ENCODE data around the gene LRRC63. TPM values are rescaled to one million over a fixed set of nuclear protein-coding genes. Genes with fewer than 3 reads are reported as not detected.

LRRC63 gene
- total RNA-seq, 1 experiment from 2014 or later = 0.82 TPM

GRCh38 chr13:46179491-46179908 lies 32.2 kb upstream of the LRRC63 start:
- Histone ChIP-seq H3K36me3 (ENCODE audit: insufficient read depth, low read length, poor library complexity, severe bottlenecking) (no peaks in the 10 kb centered on the region), H3K4me3 (ENCODE audit: low read depth, low read length, poor library complexity, severe bottlenecking) (no peak overlapping the region), H3K27ac (ENCODE audit: low read depth, low read length, poor library complexity, severe bottlenecking) (no peak overlapping the region), H3K9me3 (ENCODE audit: low read depth, low read length, poor library complexity, severe bottlenecking) (no peaks in the 10 kb centered on the region), H3K27me3 (replicated peaks; ENCODE audit: insufficient read depth, low read depth, low read length, poor library complexity) (no peaks in the 10 kb centered on the region), H3K4me1 (ENCODE audit: insufficient read depth, low read length, poor library complexity, severe bottlenecking) (peaks cover 35% of the 10 kb centered on the region)
- POLR2A ChIA-PET (ENCODE audit: low non-redundant PET) = no interaction called here
- CTCF ChIA-PET = no interaction called here
- TF ChIP-seq, protein P1, sequence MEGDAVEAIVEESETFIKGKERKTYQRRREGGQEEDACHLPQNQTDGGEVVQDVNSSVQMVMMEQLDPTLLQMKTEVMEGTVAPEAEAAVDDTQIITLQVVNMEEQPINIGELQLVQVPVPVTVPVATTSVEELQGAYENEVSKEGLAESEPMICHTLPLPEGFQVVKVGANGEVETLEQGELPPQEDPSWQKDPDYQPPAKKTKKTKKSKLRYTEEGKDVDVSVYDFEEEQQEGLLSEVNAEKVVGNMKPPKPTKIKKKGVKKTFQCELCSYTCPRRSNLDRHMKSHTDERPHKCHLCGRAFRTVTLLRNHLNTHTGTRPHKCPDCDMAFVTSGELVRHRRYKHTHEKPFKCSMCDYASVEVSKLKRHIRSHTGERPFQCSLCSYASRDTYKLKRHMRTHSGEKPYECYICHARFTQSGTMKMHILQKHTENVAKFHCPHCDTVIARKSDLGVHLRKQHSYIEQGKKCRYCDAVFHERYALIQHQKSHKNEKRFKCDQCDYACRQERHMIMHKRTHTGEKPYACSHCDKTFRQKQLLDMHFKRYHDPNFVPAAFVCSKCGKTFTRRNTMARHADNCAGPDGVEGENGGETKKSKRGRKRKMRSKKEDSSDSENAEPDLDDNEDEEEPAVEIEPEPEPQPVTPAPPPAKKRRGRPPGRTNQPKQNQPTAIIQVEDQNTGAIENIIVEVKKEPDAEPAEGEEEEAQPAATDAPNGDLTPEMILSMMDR (conservative IDR thresholded peaks at IDR 0.05; ENCODE audit: low read depth, low read length) = no peak
- TF ChIP-seq EZH2 (IDR thresholded peaks at IDR 0.05; ENCODE audit: borderline replicate concordance, low read depth, low read length, poor library complexity, severe bottlenecking) = no peak
- no peak for DNase-seq (ENCODE audit: low spot score)
- intact Hi-C loops (cut with micrococcal nuclease; ENCODE audit: unreplicated experiment) = no loop called here
- BruUV-seq (replicated peaks) = no TSS peak

GRCh38 chr13:46179969-46180763 lies 31.6 kb upstream of the LRRC63 start:
- ChIA-PET CTCF (no interaction called here), POLR2A (ENCODE audit: low non-redundant PET) (no interaction called here)
- Histone ChIP-seq H3K9me3 (ENCODE audit: low read depth, low read length, poor library complexity, severe bottlenecking) (no peaks in the 10 kb centered on the region), H3K4me3 (ENCODE audit: low read depth, low read length, poor library complexity, severe bottlenecking) (no peak overlapping the region), H3K27ac (ENCODE audit: low read depth, low read length, poor library complexity, severe bottlenecking) (no peak overlapping the region), H3K36me3 (ENCODE audit: insufficient read depth, low read length, poor library complexity, severe bottlenecking) (no peaks in the 10 kb centered on the region), H3K4me1 (ENCODE audit: insufficient read depth, low read length, poor library complexity, severe bottlenecking) (peaks cover 35% of the 10 kb centered on the region), H3K27me3 (replicated peaks; ENCODE audit: insufficient read depth, low read depth, low read length, poor library complexity) (no peaks in the 10 kb centered on the region)
- intact Hi-C loops (cut with micrococcal nuclease; ENCODE audit: unreplicated experiment) = no loop called here
- no TSS peak for BruUV-seq (replicated peaks)
- no peak for DNase-seq (ENCODE audit: low spot score)
- TF ChIP-seq EZH2 (IDR thresholded peaks at IDR 0.05; ENCODE audit: borderline replicate concordance, low read depth, low read length, poor library complexity, severe bottlenecking) = no peak
- TF ChIP-seq, protein P1 (conservative IDR thresholded peaks at IDR 0.05; ENCODE audit: low read depth, low read length) = no peak

- Histone ChIP-seq H3K4me1 (ENCODE audit: insufficient read depth, low read length, poor library complexity, severe bottlenecking) (peaks cover 30% of the 10 kb centered on the region), H3K4me3 (ENCODE audit: low read depth, low read length, poor library complexity, severe bottlenecking) (no peak overlapping the region), H3K36me3 (ENCODE audit: insufficient read depth, low read length, poor library complexity, severe bottlenecking) (no peaks in the 10 kb centered on the region), H3K9me3 (ENCODE audit: low read depth, low read length, poor library complexity, severe bottlenecking) (no peaks in the 10 kb centered on the region), H3K27me3 (replicated peaks; ENCODE audit: insufficient read depth, low read depth, low read length, poor library complexity) (no peaks in the 10 kb centered on the region), H3K27ac (ENCODE audit: low read depth, low read length, poor library complexity, severe bottlenecking) (no peak overlapping the region)
- no peak for DNase-seq (ENCODE audit: low spot score)
- intact Hi-C loops (cut with micrococcal nuclease; ENCODE audit: unreplicated experiment) = no loop called here
- POLR2A ChIA-PET (ENCODE audit: low non-redundant PET) = no interaction called here
- CTCF ChIA-PET = no interaction called here
- TSS peak; percentile 79 for BruUV-seq (replicated peaks)
- no peak for TF ChIP-seq EZH2 (IDR thresholded peaks at IDR 0.05; ENCODE audit: borderline replicate concordance, low read depth, low read length, poor library complexity, severe bottlenecking)
- TF ChIP-seq, protein P1 (conservative IDR thresholded peaks at IDR 0.05; ENCODE audit: low read depth, low read length) = no peak
These were observed 30.3 kb upstream of the LRRC63 start for GRCh38 chr13:46181377-46181839.

All from A673 (cell line).